ENCODE measurements around the gene BEGAIN.

The BEGAIN gene

GRCh38 chr14:100587086-100587762 lies at the start of gene BEGAIN:
Gene BEGAIN (minus strand): TSS chr14:100587417. CDS start chr14:100587290, 127 bp downstream.
- DNase-seq (ENCODE audit: low read depth) = no peak

GRCh38 chr14:100636559-100636958 lies 49.3 kb upstream of the BEGAIN start:
- DNase-seq (ENCODE audit: low read depth) = no peak

- no peak for DNase-seq (ENCODE audit: low read depth)
Observed at GRCh38 chr14:100634026-100634425, 46.8 kb upstream of the BEGAIN start.

GRCh38 chr14:100633406-100633805 lies 46.2 kb upstream of the BEGAIN start:
- no peak for DNase-seq (ENCODE audit: low read depth)

GRCh38 chr14:100629696-100630095 lies 42.5 kb upstream of the BEGAIN start:
- DNase-seq (ENCODE audit: low read depth) = no peak

- DNase-seq (ENCODE audit: low read depth) = no peak
Observed at GRCh38 chr14:100629098-100629497, 41.9 kb upstream of the BEGAIN start.

- DNase-seq (ENCODE audit: low read depth) = no peak
Observed at GRCh38 chr14:100628225-100628624, 41.0 kb upstream of the BEGAIN start.

- DNase-seq (ENCODE audit: low read depth) = no peak
Observed at GRCh38 chr14:100626614-100627013, 39.4 kb upstream of the BEGAIN start.

- no peak for DNase-seq (ENCODE audit: low read depth)
Observed at GRCh38 chr14:100623961-100624360, 36.7 kb upstream of the BEGAIN start.

GRCh38 chr14:100623557-100623956 lies 36.3 kb upstream of the BEGAIN start:
- no peak for DNase-seq (ENCODE audit: low read depth)

GRCh38 chr14:100622708-100623485 lies 35.7 kb upstream of the BEGAIN start:
- no peak for DNase-seq (ENCODE audit: low read depth)

GRCh38 chr14:100622224-100622623 lies 35.0 kb upstream of the BEGAIN start:
- DNase-seq (ENCODE audit: low read depth) = no peak

GRCh38 chr14:100621806-100622205 lies 34.6 kb upstream of the BEGAIN start:
- no peak for DNase-seq (ENCODE audit: low read depth)

GRCh38 chr14:100620255-100621100 lies 33.3 kb upstream of the BEGAIN start:
- DNase-seq (ENCODE audit: low read depth) = no peak

- DNase-seq (ENCODE audit: low read depth) = no peak
Observed at GRCh38 chr14:100619396-100620254, 32.4 kb upstream of the BEGAIN start.

GRCh38 chr14:100618763-100619320 lies 31.6 kb upstream of the BEGAIN start:
- no peak for DNase-seq (ENCODE audit: low read depth)

GRCh38 chr14:100618318-100618693 lies 31.1 kb upstream of the BEGAIN start:
- DNase-seq (ENCODE audit: low read depth) = no peak

- no peak for DNase-seq (ENCODE audit: low read depth)
Observed at GRCh38 chr14:100617410-100618317, 30.4 kb upstream of the BEGAIN start.

- no peak for DNase-seq (ENCODE audit: low read depth)
Observed at GRCh38 chr14:100616854-100617409, 29.7 kb upstream of the BEGAIN start.
